ENCODE data around the gene MIEN1.

Gene MIEN1

GRCh38 chr17:39696731-39697130, 33.6 kb downstream of the MIEN1 start:
- no peak for DNase-seq

GRCh38 chr17:39695089-39695474, 35.2 kb downstream of the MIEN1 start:
- no peak for DNase-seq

GRCh38 chr17:39694593-39694992, 35.7 kb downstream of the MIEN1 start:
- DNase-seq, result no peak

GRCh38 chr17:39688945-39689344, 41.4 kb downstream of the MIEN1 start:
- no peak for DNase-seq

GRCh38 chr17:39688475-39688835, 41.9 kb downstream of the MIEN1 start:
- DNase-seq, result no peak

- DNase-seq, result peak; percentile 77
These were observed 42.5 kb downstream of the MIEN1 start, which contains the start of gene PGAP3 for GRCh38 chr17:39687546-39688474. PGAP3 (minus strand) TSS chr17:39688057; CDS start chr17:39688014, 43 bp downstream.

- DNase-seq, result no peak
These were observed 43.2 kb downstream of the MIEN1 start for GRCh38 chr17:39687101-39687545.

GRCh38 chr17:39684369-39685192, 45.8 kb downstream of the MIEN1 start:
- no peak for DNase-seq

GRCh38 chr17:39683295-39683939, 46.9 kb downstream of the MIEN1 start:
- no peak for DNase-seq

GRCh38 chr17:39679521-39680192, 50.7 kb downstream of the MIEN1 start:
- DNase-seq, result no peak

All from NCI-H2107 (cell line).